ENCODE results near the gene SKP2.

DNA sequence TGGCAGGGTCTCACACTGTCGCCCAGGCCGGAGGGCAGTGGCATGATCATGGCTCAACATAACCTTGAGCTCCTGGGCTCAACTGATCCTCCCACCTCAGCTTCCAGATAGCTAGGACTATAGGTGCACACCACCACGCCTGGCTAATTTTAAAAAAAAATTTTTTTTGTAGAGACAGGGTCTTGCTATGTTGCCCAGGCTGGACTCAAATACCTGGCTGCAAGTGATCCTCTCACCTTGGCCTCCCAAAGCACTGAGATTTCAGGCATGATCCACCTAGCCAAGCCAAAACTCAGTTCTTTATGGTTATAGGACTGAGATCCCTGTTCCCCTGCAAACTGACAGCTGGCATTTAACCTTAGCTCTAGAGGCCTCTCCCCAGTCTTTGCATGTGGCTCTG lies 5.5 kb upstream of the SKP2 start:
- TF ChIP-seq CTCF (IDR thresholded peaks at IDR 0.05; ENCODE audit: borderline replicate concordance, extremely low read depth, low read length, poor library complexity, severe bottlenecking) (no peak), EZH2 (IDR thresholded peaks at IDR 0.05; ENCODE audit: borderline replicate concordance, low read depth, low read length, severe bottlenecking) (no peak)

Data from DND-41 (cell line).